ENCODE measurements around the gene SERTM1. TPM values are rescaled to one million over a fixed set of nuclear protein-coding genes. Genes with fewer than 3 reads are reported as not detected.

The SERTM1 gene
- total and polyA plus RNA-seq, 2 donors (not counting 3 experiments of a cell fraction or from before 2014, with no cell fraction given), result 0.06 TPM; not detected in 1

- no TSS peak for BruUV-seq (replicated peaks)
- CTCF ChIA-PET, result interaction anchor here (1.5 kb wide), 1 partner anchor 25 kb away, joined by 3 read pairs; no protein-coding TSS in a partner anchor
- H4K20me1 ChIP-seq (replicated peaks; ENCODE audit: control insufficient read depth, extremely low read depth, insufficient read depth, low read length), result no peaks in the 10 kb centered on the region
- intact Hi-C loops (cut with micrococcal nuclease), result no loop called here
- no peak overlapping the region for H3K4me3 ChIP-seq (replicated peaks in 1 of 3; ENCODE audit: insufficient read depth in 1 of 3, low read depth in 1 of 3, low read length in 3 of 3)
- no peaks in the 10 kb centered on the region for H3K79me2 ChIP-seq (ENCODE audit: control insufficient read depth, insufficient read depth, low read length)
- H3K4me1 ChIP-seq (ENCODE audit: control insufficient read depth, extremely low read depth, insufficient read depth, low read length), result no peaks in the 10 kb centered on the region
- H3K9me3 ChIP-seq (replicated peaks; ENCODE audit: control insufficient read depth, insufficient read depth, low read length), result no peaks in the 10 kb centered on the region
- H2AFZ ChIP-seq (ENCODE audit: low read depth, low read length), result no peak overlapping the region
- DNase-seq (ENCODE audit: low read depth, low spot score) (no peak), FAIRE-seq (no peak)
- no peak for TF ChIP-seq POLR2AphosphoS5 (IDR thresholded peaks at IDR 0.05; ENCODE audit: insufficient read depth, low read depth, low read length)
- dilution Hi-C loops (cut with MboI; ENCODE audit: extremely low pct_ligation_motif_present, low sequenced_read_pairs), result no loop called here
- no peaks in the 10 kb centered on the region for H3K9me1 ChIP-seq (replicated peaks; ENCODE audit: control insufficient read depth, extremely low read depth, insufficient read depth, low read length)
- no peak overlapping the region for H3K27ac ChIP-seq (ENCODE audit: insufficient read depth, low read depth, low read length)
- no peak overlapping the region for H3K9ac ChIP-seq (replicated peaks; ENCODE audit: extremely low read depth, insufficient read depth, low read length)
- H3K36me3 ChIP-seq (ENCODE audit: control insufficient read depth in 2 of 2, extremely low read depth in 1 of 2, insufficient read depth in 2 of 2, low read length in 2 of 2), result no peaks in the 10 kb centered on the region
- H3K4me2 ChIP-seq (ENCODE audit: insufficient read depth, low read length), result no peak overlapping the region
- POLR2A ChIA-PET, result no interaction called here
- peaks cover 8 to 20% of the 10 kb centered on the region in 2 experiments for H3K27me3 ChIP-seq (ENCODE audit: control insufficient read depth in 2 of 2, insufficient read depth in 2 of 2, low read length in 2 of 2)
These were observed 5.5 kb upstream of the SERTM1 start for GRCh38 chr13:36668316-36668715.

- ChIA-PET POLR2A (no interaction called here), CTCF (no interaction called here)
- Histone ChIP-seq H3K9me3 (replicated peaks; ENCODE audit: control insufficient read depth, insufficient read depth, low read length) (no peaks in the 10 kb centered on the region), H3K4me3 (replicated peaks in 1 of 3; ENCODE audit: insufficient read depth in 1 of 3, low read depth in 1 of 3, low read length in 3 of 3) (no peak overlapping the region), H3K9me1 (replicated peaks; ENCODE audit: control insufficient read depth, extremely low read depth, insufficient read depth, low read length) (no peaks in the 10 kb centered on the region), H3K4me1 (ENCODE audit: control insufficient read depth, extremely low read depth, insufficient read depth, low read length) (peaks cover 8% of the 10 kb centered on the region), H2AFZ (ENCODE audit: low read depth, low read length) (no peak overlapping the region), H3K79me2 (ENCODE audit: control insufficient read depth, insufficient read depth, low read length) (no peaks in the 10 kb centered on the region), H4K20me1 (replicated peaks; ENCODE audit: control insufficient read depth, extremely low read depth, insufficient read depth, low read length) (no peaks in the 10 kb centered on the region), H3K4me2 (ENCODE audit: insufficient read depth, low read length) (no peak overlapping the region), H3K36me3 (ENCODE audit: control insufficient read depth in 2 of 2, extremely low read depth in 1 of 2, insufficient read depth in 2 of 2, low read length in 2 of 2) (no peaks in the 10 kb centered on the region), H3K9ac (replicated peaks; ENCODE audit: extremely low read depth, insufficient read depth, low read length) (no peak overlapping the region), H3K27me3 (ENCODE audit: control insufficient read depth in 2 of 2, insufficient read depth in 2 of 2, low read length in 2 of 2) (peaks cover 26 to 54% of the 10 kb centered on the region in 2 experiments), H3K27ac (ENCODE audit: insufficient read depth, low read depth, low read length) (no peak overlapping the region)
- intact Hi-C loops (cut with micrococcal nuclease) (no loop called here), dilution Hi-C loops (cut with MboI; ENCODE audit: extremely low pct_ligation_motif_present, low sequenced_read_pairs) (no loop called here)
- no TSS peak for BruUV-seq (replicated peaks)
- DNase-seq (ENCODE audit: low read depth, low spot score) (no peak), FAIRE-seq (no peak)
- TF ChIP-seq JUN (IDR thresholded peaks at IDR 0.05; ENCODE audit: borderline replicate concordance, insufficient read depth, insufficient read length, low read depth) (no peak), MAX (IDR thresholded peaks at IDR 0.05; ENCODE audit: insufficient read depth, insufficient read length) (no peak), GATA2 (IDR thresholded peaks at IDR 0.05; ENCODE audit: insufficient read depth, insufficient read length, low read depth, low read length) (no peak), FOS (IDR thresholded peaks at IDR 0.05; ENCODE audit: borderline replicate concordance, insufficient read depth, low read length) (no peak), POLR2AphosphoS5 (IDR thresholded peaks at IDR 0.05; ENCODE audit: insufficient read depth, low read depth, low read length) (no peak)
These were observed 468 bp upstream of the SERTM1 start for GRCh38 chr13:36673352-36673751.

Measured in endothelial cell of umbilical vein (primary cell).